Inflammatory macrophage (primary cell): ENCODE results near the gene CNOT6.

Experiments used
- DNase-seq, 2 donors: peaks; one replicate each; pipeline ENCODE4 v3.0.0-alpha.2; 2020 to 2022

Gene CNOT6

GRCh38 chr5:180583738-180584137 lies 89.6 kb downstream of the CNOT6 start:
- DNase-seq, result no peak

GRCh38 chr5:180586204-180586603 lies 92.0 kb downstream of the CNOT6 start:
- DNase-seq, result no peak

- no peak for DNase-seq
Measured at GRCh38 chr5:180586870-180587269, 92.7 kb downstream of the CNOT6 start.

GRCh38 chr5:180589771-180590542 lies 95.8 kb downstream of the CNOT6 start:
- no peak for DNase-seq

- DNase-seq, result no peak
Measured at GRCh38 chr5:180590543-180591310, 96.5 kb downstream of the CNOT6 start.

- DNase-seq, result peak; percentile 25 to 31
Measured at GRCh38 chr5:180591311-180591887, 97.2 kb downstream of the CNOT6 start, which contains the start of gene SCGB3A1. Gene SCGB3A1 (minus strand): TSS chr5:180591499. CDS start chr5:180591462, 37 bp downstream.

GRCh38 chr5:180592176-180592575 lies 98.0 kb downstream of the CNOT6 start:
- no peak for DNase-seq

- no peak for DNase-seq
Measured at GRCh38 chr5:180593446-180594206, 99.4 kb downstream of the CNOT6 start.

GRCh38 chr5:180594311-180595045 lies 100.3 kb downstream of the CNOT6 start:
- DNase-seq, result no peak

- no peak for DNase-seq
Measured at GRCh38 chr5:180595046-180595379, 100.8 kb downstream of the CNOT6 start.

GRCh38 chr5:180595381-180596114 lies 101.4 kb downstream of the CNOT6 start:
- no peak for DNase-seq

- no peak for DNase-seq
Measured at GRCh38 chr5:180596115-180596667, 102.0 kb downstream of the CNOT6 start.

- DNase-seq, result no peak
Measured at GRCh38 chr5:180596668-180597231, 102.6 kb downstream of the CNOT6 start.

- no peak for DNase-seq
Measured at GRCh38 chr5:180598316-180598701, 104.1 kb downstream of the CNOT6 start.

GRCh38 chr5:180598797-180599589 lies 104.8 kb downstream of the CNOT6 start:
- DNase-seq, result no peak

- no peak for DNase-seq
Measured at GRCh38 chr5:180599590-180599914, 105.4 kb downstream of the CNOT6 start.

- DNase-seq, result no peak
Measured at GRCh38 chr5:180599981-180600553, 105.9 kb downstream of the CNOT6 start.

- DNase-seq, result no peak
Measured at GRCh38 chr5:180600554-180601041, 106.4 kb downstream of the CNOT6 start.
